ENCODE measurements around the gene STX10. TPM values are rescaled to one million over a fixed set of nuclear protein-coding genes. Genes with fewer than 3 reads are reported as not detected.

STX10 gene
- total and polyA plus RNA-seq, 9 of the 15 experiments (the other 6 are each of a cell fraction or from before 2014, with no cell fraction given) = 0.51 to 66.3 (median 31.0) TPM

DNA sequence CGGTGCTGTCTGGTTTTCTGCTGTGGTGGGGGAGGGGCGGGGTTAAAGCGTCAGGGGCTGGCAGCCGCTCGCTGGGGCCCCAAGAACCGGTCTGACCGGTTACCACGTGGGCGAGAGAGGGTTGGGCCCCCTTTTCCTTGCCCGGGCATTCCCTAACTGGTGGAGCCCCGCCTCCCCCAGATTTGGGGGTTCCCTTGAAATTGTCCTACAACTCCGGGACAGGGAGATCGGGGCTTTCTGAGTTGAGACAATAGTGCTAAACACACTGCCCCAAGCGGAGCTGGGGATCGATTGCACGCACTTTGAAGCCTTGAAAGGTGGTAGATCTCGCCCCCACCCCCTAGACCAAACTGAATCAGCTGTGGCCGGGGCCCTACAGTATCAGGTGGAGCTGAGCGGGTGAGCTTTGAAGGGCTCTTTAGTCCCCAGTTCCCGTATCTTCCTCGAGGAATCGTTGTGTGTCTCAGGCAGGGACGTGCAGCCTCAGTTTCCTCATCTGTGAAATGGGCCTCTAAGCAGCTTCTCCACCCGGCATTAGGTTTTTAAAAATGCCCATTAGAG, 4.8 kb upstream of the STX10 start (continued):
- no peak for TF ChIP-seq ASH1L (IDR thresholded peaks at IDR 0.05; ENCODE audit: borderline replicate concordance, low read depth, partially characterized antibody)
- no peak for TF ChIP-seq TEAD2 (tag; IDR thresholded peaks at IDR 0.05)
- no peak for TF ChIP-seq GATA2 (CRISPR knock-in tag; IDR thresholded peaks at IDR 0.05)
- TF ChIP-seq SMARCE1 (IDR thresholded peaks at IDR 0.05) = no peak
- TF ChIP-seq ZFX (CRISPR knock-in tag; IDR thresholded peaks at IDR 0.05) = no peak
- TF ChIP-seq, protein P1, sequence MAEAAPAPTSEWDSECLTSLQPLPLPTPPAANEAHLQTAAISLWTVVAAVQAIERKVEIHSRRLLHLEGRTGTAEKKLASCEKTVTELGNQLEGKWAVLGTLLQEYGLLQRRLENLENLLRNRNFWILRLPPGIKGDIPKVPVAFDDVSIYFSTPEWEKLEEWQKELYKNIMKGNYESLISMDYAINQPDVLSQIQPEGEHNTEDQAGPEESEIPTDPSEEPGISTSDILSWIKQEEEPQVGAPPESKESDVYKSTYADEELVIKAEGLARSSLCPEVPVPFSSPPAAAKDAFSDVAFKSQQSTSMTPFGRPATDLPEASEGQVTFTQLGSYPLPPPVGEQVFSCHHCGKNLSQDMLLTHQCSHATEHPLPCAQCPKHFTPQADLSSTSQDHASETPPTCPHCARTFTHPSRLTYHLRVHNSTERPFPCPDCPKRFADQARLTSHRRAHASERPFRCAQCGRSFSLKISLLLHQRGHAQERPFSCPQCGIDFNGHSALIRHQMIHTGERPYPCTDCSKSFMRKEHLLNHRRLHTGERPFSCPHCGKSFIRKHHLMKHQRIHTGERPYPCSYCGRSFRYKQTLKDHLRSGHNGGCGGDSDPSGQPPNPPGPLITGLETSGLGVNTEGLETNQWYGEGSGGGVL (CRISPR knock-in tag; IDR thresholded peaks at IDR 0.05) = no peak
- TF ChIP-seq ETV6 (IDR thresholded peaks at IDR 0.05; ENCODE audit: borderline replicate concordance in 1 of 2, low read depth in 2 of 2, low read length in 1 of 2) = peak in 1 of 2 experiments; percentile 28; a peak in 1 of 4 replicates
- TF ChIP-seq ETV6 (CRISPR knock-in tag; IDR thresholded peaks at IDR 0.05; ENCODE audit: borderline replicate concordance) = no peak
- TF ChIP-seq, protein P2, sequence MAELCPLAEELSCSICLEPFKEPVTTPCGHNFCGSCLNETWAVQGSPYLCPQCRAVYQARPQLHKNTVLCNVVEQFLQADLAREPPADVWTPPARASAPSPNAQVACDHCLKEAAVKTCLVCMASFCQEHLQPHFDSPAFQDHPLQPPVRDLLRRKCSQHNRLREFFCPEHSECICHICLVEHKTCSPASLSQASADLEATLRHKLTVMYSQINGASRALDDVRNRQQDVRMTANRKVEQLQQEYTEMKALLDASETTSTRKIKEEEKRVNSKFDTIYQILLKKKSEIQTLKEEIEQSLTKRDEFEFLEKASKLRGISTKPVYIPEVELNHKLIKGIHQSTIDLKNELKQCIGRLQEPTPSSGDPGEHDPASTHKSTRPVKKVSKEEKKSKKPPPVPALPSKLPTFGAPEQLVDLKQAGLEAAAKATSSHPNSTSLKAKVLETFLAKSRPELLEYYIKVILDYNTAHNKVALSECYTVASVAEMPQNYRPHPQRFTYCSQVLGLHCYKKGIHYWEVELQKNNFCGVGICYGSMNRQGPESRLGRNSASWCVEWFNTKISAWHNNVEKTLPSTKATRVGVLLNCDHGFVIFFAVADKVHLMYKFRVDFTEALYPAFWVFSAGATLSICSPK (IDR thresholded peaks at IDR 0.05; ENCODE audit: borderline replicate concordance) = no peak
- no peak for TF ChIP-seq ARID1B (IDR thresholded peaks at IDR 0.05)
- peak; percentile 71 for TF ChIP-seq ESRRA (IDR thresholded peaks at IDR 0.05; ENCODE audit: borderline replicate concordance, low read depth)
- TF ChIP-seq HSF4 (CRISPR knock-in tag; IDR thresholded peaks at IDR 0.05; ENCODE audit: borderline replicate concordance) = no peak
- peak; percentile 22 for TF ChIP-seq E2F8 (IDR thresholded peaks at IDR 0.05; ENCODE audit: low read depth, partially characterized antibody)
- TF ChIP-seq ZC3H11A (IDR thresholded peaks at IDR 0.05; ENCODE audit: low read depth, low read length) = no peak
- TF ChIP-seq ZKSCAN1 (IDR thresholded peaks at IDR 0.05; ENCODE audit: low read depth, low read length) = no peak; the same call in 1 of the 2 replicates
- no peak for TF ChIP-seq IRF2 (CRISPR knock-in tag; IDR thresholded peaks at IDR 0.05)
- no peak for TF ChIP-seq ZNF592 (IDR thresholded peaks at IDR 0.05)
- no peak for TF ChIP-seq THRAP3 (IDR thresholded peaks at IDR 0.05; ENCODE audit: borderline replicate concordance)

All from K562 (cell line).